ENCODE results near the gene EPHA8. TPM values are rescaled to one million over a fixed set of nuclear protein-coding genes. Genes with fewer than 3 reads are reported as not detected.

EPHA8 gene
- total RNA-seq, 4 donors from 2014 or later: 0.62 TPM; not detected in 3

DNA sequence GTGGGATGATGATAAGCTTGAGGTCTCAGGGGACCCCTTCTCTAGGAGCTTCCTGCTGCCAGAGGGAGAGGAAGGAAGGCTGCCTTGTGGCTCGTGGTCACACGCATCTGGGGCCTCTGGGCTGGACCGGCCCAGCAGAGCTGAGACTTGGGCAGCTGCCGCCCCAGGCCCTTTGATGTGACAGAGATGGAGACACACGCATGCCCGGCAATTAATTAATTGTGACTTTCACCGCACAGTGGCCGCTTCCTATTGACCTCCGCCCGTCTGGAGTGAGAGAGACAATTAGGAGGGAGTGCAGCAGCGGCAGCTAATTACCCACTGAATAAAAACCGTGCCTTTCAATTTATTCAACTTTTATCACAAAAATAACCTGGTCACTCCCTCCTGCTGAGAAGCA, 56.5 kb downstream of the EPHA8 start:
- no peak for TF ChIP-seq POLR2A (IDR thresholded peaks at IDR 0.05)
- TF ChIP-seq, protein P1, sequence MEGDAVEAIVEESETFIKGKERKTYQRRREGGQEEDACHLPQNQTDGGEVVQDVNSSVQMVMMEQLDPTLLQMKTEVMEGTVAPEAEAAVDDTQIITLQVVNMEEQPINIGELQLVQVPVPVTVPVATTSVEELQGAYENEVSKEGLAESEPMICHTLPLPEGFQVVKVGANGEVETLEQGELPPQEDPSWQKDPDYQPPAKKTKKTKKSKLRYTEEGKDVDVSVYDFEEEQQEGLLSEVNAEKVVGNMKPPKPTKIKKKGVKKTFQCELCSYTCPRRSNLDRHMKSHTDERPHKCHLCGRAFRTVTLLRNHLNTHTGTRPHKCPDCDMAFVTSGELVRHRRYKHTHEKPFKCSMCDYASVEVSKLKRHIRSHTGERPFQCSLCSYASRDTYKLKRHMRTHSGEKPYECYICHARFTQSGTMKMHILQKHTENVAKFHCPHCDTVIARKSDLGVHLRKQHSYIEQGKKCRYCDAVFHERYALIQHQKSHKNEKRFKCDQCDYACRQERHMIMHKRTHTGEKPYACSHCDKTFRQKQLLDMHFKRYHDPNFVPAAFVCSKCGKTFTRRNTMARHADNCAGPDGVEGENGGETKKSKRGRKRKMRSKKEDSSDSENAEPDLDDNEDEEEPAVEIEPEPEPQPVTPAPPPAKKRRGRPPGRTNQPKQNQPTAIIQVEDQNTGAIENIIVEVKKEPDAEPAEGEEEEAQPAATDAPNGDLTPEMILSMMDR (IDR thresholded peaks at IDR 0.05): no peak
- no peak overlapping the region for H3K4me3 ChIP-seq (ENCODE audit: low read depth, poor library complexity, severe bottlenecking)
- intact Hi-C loops (cut with DNase I; ENCODE audit: low total_unique reads): no loop called here
- no peak for DNase-seq (ENCODE audit: low spot score in 2 of 2)
- 44 to 47% methylated on average over 12 of the region's 12 CpGs for WGBS, 2 donors

DNA sequence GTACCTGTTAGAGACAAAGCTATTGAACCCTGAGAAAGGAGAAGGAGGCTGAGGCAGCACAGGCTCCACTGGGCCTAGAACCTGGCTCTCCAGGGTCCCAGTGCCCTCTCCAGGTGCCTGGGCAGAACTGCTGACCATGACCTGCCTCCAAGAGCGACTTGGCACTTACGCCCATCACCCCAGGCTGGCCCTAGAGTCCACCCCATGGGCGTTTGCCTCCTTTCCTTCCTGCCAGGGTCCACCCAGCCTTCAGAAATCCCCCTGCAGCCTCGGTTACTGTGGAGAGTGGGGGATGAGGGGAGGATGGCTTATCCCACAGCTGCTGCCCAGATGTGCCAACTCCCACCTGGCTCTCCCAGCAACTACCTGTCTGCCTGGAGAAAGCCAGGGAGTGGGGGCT, 58.5 kb downstream of the EPHA8 start:
- TF ChIP-seq, protein P1 (IDR thresholded peaks at IDR 0.05): no peak
- TF ChIP-seq POLR2A (IDR thresholded peaks at IDR 0.05): no peak
- intact Hi-C loops (cut with DNase I; ENCODE audit: low total_unique reads): no loop called here
- 37 to 43% methylated on average over 4 of the region's 4 CpGs for WGBS, 2 donors
- DNase-seq (ENCODE audit: low spot score in 2 of 2): no peak
- H3K4me3 ChIP-seq (ENCODE audit: low read depth, poor library complexity, severe bottlenecking): no peak overlapping the region

DNA sequence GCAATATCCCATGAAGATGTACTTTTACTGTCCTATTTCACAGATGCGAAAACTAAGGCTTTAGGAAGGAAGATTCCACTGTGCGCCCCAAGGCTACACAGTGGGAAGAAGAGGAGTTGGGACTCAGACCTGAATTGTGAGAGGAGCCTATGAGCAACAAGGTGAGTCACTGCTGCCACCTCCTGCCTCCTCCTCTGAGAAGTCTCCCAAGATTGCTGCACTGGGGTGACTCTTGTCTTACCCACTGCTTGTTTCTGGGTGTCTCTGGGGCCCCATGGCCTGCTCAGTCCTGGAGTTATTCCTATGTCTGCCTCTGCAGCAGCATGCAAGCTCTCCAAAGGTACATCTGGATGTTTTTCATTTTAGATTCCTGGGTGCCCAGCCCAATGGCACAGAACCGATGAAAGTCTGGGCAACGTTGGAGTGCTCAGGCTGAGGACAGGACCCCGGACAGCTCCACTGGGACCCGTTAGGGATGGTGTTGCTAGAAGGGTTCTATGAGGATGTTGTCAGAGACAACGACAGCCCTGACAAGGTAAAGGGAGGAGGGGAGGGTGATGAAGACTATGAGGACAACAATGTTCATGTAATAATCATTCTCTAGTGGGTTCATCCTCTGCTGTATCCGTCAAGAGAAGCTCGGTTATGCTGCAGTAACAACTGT, 62.1 kb downstream of the EPHA8 start:
- no peak for TF ChIP-seq POLR2A (IDR thresholded peaks at IDR 0.05)
- TF ChIP-seq, protein P1 (IDR thresholded peaks at IDR 0.05): no peak
- no peak for DNase-seq (ENCODE audit: low spot score in 2 of 2)
- intact Hi-C loops (cut with DNase I; ENCODE audit: low total_unique reads): no loop called here
- WGBS, 2 donors: 36 to 38% methylated on average over 9 of the region's 9 CpGs
- H3K4me3 ChIP-seq (ENCODE audit: low read depth, poor library complexity, severe bottlenecking): no peak overlapping the region

DNA sequence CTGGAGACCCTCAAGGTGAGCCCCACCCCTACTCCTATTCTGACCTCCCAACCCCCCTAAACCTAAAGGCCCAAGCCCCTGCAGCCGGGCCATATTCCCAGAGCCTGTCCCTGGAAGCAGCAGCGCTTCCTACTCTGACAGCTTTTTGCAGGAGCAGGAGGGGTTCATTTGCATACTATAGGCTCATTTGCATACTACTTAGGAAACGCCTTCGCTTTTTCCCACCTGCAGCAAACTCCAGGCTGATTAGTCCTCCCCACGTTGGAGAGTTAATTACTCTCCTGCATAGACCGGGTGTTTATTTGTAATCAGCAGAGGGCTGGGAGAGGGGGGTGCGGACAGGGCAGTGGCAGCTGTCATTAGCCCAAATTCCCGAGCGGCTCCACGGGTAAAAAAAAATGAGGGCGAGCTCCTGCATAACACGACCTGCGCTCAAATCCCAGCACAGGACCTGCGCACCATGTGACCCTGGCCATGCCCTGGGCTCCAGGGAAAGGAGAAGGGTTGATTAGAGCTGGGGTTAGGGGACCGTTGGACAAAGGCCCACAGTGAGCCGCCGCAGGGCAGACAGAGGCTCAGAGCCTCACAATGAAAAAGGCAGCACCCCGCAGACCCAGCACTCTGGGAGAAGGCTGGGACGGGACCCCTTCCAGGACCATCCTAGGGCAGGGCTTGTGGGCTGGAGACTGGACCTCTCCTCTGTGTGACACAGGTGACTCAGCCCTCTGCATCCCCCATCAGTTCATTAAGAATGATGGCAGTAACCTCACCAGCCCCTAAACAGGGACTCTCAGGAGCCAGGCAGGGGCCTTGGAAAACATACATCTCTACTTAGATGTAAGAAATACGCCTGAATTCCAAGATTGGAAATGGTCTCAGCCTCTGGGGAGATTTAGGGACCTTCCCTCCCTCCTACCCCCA, 63.2 kb downstream of the EPHA8 start:
- H3K4me3 ChIP-seq (ENCODE audit: low read depth, poor library complexity, severe bottlenecking): no peak overlapping the region
- intact Hi-C loops (cut with DNase I; ENCODE audit: low total_unique reads): no loop called here
- DNase-seq (ENCODE audit: low spot score in 2 of 2): no peak
- WGBS, 2 donors: 17 to 23% methylated on average over 19 to 20 of the region's 20 CpGs
- no peak for TF ChIP-seq POLR2A (IDR thresholded peaks at IDR 0.05)
- TF ChIP-seq, protein P1 (IDR thresholded peaks at IDR 0.05): no peak

DNA sequence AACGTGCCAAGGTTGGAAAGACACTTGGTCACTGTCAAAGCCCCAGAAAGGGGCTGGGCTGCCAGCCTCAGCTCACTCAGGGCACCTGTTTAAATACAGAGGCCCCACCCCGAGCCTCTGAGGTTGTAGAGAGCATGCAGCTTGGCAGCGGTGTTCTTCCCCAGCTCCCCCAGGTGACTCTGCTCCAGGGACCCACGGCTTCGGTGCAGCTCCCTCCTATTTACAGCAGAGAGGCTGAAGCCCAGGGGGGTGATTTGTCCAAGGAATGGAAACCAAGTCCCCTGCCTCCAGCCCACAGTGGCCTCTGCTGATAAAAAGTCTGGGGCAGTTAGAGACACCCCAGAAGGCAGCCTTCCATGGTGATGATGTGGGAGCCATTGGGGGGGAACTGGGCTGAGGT, 64.0 kb downstream of the EPHA8 start:
- H3K4me3 ChIP-seq (ENCODE audit: low read depth, poor library complexity, severe bottlenecking): no peak overlapping the region
- WGBS, 2 donors: 51 to 58% methylated on average over 5 of the region's 5 CpGs
- intact Hi-C loops (cut with DNase I; ENCODE audit: low total_unique reads): no loop called here
- TF ChIP-seq, protein P1 (IDR thresholded peaks at IDR 0.05): no peak
- no peak for TF ChIP-seq POLR2A (IDR thresholded peaks at IDR 0.05)
- DNase-seq (ENCODE audit: low spot score in 2 of 2): no peak

Data from lower leg skin (tissue), 4 donors.